Measurements from ENCODE around the gene SHQ1.
A peak's percentile ranks its signal among the peaks of the same experiment; 100 is the strongest.
"Not testable (repeated sequence)": the region's sequence is repeated elsewhere in the genome, so short reads cannot be mapped to it uniquely, and the experiment has no call there.

SHQ1 gene

DNA sequence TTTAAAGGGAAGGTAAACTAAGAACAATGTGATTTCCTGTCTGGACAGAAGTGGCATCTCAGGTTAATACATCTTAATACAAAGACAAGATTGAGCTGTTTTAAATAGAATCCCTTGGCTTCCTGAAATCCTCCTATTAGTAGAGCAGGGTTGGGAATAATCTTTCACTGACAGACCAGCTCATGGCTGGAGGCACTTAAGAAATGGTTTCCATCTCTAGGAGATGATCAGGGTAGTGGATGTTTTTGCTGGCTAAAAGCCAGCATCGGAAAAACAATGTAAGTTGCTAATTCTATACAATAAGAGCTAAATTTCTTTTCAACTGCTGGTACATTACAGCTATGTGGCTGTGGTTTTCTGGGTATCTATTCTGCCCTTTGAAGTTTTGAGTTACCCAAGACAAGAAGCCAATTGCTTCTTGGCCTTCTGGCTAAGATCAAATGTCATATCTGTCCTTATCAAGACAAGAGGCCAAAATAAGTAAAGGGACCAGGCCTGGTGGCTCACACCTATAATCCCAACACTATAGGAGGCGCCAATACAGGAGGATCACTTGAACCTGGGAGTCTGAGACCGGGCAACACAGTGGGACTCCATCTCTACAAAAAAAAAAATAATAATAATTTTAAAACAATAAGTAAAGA, 49.6 kb downstream of the SHQ1 start:
- DNase-seq: no peak

DNA sequence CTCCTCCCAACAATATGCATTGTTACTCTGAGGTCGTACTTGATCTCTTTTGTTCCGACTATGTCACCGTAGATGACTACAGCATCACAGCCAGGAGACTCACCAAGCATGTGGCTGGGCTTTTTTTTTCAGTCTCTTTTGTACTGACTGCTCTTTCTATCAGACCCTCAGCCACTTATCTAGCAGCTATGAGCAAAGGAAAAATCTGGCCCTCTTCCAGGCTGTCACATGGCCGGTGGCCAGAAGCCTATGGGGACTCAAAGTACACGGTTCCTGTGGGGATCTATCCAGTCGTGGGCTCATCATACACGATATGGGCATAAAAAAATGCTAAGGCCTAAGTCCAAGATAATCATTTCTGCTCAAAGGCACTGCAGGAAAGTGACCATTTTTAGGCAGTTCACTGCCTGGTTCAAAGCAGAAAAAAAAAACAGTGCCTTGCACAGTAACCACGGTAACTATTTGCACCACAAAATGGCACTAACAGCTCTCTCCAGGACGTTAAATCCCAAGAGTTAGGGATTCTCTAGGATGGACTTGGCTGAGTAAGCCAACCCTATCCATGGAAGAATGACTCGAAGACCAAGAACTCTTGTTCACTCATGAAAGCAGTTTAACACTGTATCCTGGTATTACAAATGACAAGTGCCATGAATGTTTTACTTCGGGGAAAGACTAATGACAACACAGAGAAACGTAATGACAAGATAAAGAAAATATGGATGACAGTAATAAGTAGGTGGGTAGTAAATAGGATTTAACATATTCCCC, 50.3 kb downstream of the SHQ1 start:
- no peak for DNase-seq

DNA sequence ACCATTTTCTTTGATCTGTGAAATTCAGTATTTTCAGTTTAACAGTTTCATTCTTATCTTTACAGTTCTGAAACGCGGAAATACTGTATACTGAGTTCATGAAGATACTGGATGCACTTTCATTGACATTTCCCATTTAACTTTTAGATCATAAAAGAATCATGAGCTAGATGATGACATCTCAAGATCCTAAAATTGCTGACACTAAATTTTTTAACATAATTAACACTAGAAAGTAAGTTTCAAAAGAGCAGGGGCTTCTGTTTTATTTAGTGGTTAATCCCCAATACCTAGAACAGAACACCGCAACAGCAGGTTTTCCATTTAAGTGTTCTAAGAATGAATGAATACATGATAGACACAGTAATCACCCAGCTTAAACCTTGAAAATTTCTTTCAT, 54.2 kb downstream of the SHQ1 start:
- no peak for DNase-seq

DNA sequence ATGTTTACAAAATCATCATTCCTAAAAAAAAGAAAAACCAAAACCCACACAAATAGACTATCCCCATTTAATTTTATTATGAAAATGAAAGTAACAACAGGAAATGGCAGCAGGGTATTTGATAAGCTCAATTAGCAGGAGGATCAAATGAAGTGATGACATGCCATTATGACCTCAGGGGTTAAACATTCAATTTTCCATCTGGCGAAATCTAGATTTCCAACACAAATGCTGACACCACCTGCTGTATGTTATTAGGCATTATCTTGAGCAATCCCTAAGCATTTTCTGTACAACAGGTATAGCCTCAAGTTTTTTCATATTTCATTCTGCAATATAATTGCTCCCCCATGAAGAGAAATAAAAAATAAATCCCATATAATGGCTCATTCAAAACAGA, 57.1 kb downstream of the SHQ1 start:
- DNase-seq: no peak

DNA sequence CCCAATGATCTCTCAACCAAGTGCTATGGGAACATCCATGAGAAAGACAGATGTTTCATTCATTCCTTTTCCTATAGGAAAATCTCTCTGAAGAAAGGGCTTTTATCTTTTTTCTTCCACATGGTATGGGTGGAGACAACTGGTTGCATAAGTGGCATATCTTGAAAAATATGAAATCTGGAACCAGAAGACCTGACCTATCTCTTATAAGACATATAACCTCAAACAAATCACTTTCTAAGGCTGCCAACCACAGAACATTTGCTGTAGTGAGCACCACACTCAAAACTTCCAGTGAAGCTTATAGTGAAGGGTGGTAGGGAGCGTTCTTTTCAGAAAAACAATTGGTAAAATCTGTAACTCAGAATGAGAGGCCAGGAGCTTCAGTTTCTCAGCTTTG, 58.5 kb downstream of the SHQ1 start:
- no peak for DNase-seq

DNA sequence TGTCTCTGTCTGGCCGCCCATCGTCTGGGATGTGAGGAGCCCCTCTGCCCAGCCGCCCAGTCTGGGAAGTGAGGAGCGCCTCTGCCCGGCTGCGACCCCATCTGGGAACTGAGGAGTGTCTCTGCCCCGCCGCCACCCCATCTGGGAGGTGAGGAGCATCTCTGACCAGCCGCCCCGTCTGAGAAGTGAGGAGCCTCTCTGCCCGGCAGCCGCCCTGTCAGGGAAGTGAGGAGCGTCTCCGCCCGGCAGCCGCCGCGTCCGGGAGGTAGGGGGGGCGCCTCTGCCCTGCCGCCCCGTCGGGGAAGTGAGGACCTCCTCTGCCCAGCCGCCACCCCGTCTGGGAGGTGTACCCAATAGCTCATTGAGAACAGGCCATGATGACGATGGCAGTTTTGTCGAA, 60.0 kb downstream of the SHQ1 start:
- DNase-seq: not testable (repeated sequence)

DNA sequence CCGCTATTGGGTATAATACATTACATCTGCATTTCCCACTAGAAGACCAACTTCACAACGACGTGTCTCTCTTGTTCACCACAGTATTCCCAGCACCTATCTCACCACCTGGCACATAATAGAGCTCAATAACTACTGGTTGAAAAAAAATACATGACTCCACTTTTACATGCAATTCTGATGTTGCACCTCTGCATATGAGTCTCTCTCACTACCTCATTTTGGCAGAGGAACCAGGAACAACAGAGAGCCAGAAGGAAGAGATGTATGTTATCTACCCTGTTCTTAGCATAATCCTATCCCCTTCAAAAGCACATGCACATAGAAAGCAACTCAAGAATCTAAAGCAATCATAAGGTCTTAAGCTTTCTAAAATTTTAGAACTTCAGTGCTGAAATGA, 61.6 kb downstream of the SHQ1 start:
- no peak for DNase-seq

DNA sequence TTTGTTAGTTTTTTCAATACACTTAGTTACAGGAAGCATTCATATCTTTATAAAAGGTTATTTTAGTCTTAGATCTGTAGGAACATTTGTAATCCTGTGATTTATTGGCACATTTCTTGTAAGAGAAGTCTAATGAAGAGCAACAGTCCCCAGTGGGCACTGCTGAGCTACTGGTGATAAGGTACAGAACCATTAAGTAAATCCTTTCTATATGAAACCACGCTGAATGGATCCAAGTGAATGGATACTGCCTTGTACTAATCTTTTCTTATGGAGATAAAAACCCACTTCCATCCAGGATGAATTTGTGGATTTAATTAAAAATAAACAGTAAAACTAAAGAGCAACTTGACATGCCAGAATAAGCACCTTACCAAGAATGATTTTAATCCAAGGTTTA, 64.0 kb downstream of the SHQ1 start:
- DNase-seq: no peak

DNA sequence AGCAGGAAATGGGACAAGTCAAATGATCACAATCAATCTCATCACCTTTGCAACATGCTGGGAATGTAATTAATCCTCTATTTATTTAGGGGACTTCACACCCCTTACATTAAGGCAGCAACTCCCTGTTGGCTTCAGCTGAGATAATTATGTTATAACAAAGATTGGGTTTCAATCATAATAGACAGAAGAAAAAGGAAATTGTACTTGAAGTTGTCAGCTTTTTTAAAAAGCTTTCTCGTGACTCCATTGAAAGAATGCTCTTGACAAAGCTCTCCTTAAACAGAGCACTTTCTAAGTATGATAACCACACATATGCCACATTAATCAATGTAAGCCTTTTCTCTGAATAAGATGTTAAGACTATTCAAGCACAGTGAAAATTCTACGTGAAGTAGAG, 65.7 kb downstream of the SHQ1 start:
- DNase-seq: no peak

DNA sequence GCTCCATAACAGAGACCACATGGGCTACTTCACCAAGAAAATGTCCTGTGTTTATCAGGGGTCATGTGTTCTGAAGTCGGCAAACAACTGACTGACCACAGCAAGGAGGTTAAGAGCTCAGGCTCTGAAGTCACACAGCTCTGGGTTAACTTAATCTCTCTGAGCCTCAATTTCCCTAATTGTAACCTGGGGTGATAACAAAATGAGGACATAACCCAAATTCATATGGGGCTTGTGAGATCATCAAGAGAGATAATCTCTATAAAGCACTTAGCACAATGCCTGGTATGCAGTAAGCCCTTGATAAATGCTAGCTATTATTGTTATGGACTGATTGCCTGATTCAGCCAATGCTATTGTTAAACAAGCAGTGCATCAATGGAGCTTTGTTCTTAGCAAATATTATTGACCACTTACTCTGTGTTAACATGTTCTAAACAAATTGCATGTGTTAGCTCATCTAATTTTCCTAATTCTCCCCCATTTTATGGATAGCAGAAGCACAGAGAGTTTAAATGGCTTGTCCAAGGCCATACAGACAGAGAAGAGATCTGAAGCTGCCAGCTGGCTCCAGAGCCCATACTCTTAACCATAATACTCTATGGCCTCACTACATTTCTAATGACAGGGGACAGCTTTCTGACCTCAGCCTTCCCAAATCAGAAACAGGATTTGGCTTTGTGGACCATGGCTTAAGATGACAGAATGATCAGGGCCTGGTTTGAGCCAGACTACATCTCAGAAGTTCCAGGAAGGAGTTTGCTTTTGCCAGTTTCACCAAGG, 78.3 kb downstream of the SHQ1 start:
- DNase-seq: no peak

DNA sequence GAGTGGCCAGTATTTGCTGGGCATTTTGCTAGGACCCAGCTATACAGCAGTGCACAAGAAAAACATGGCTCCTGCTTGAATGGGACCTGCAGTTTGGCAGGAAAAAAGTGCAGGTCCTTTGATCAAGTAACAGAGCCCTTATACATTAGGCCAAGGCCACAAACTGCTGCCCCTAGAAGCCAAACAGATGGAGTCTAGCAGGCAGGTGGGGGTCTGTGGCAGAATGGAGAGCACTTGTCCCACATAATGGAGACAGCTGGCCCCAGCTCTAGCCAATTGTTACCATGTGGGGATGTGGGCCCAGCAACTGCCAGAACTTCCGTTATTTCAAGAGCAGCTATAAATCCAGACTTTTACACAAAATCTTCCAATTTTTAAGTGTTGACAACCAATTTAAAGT, 79.3 kb downstream of the SHQ1 start:
- DNase-seq: no peak

DNA sequence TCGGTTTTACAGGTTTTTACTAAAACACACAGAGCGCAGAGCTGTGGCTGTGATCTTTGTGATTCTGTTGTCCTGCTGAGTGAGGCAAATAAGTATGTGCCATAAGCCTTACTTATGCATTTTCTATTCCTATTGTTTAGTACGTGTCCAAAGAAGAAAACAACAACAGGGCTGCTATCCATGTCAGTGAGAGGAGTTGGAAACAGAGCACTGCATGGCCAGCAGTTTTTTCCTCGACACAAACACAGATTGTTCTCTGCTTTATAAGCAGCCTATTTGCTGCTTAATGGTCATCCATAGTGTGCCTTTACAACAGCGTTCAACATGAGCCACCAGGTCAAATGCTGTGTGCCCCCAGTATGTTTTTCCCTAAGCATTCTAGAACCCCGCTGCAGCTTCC, 79.8 kb downstream of the SHQ1 start:
- no peak for DNase-seq

DNA sequence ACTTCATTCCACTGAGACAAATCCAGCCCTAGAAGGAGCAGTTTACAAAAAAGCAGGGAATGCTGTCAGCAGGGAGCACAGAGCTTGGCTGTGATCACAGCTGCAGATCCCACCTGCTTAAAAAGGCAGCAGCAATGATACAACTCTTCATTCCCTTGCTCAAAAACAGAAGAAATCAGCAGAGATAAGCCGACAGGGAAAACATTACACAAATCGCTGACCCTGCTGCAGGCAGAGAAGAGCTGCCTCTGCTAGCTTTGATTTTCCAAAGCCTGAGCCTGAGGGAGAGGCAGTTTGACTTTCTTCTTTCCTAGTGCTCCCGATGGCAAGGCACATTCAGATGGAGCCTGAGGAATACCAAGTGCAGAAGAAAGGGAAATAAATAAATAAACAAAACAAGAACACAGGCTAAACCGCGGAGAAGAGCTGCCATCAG, 80.2 kb downstream of the SHQ1 start:
- DNase-seq: no peak

DNA sequence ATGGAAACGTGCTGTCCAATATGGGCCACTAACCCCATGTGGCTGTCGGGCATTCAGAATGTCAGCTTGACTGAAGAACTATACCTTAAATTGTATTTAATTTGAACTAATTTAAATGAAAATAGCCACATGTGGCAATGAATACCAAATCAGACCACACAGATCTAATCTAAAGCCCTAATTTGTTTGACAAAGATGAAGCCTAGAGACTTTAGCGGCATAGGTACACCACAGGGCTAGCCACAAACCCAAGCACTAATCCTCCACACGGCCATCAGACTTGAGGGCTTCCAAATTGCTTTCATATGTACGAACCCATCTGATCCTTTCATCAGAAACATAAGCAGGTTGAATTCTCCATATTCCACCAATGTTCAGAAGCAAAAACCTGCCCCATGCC, 81.4 kb downstream of the SHQ1 start:
- no peak for DNase-seq

DNA sequence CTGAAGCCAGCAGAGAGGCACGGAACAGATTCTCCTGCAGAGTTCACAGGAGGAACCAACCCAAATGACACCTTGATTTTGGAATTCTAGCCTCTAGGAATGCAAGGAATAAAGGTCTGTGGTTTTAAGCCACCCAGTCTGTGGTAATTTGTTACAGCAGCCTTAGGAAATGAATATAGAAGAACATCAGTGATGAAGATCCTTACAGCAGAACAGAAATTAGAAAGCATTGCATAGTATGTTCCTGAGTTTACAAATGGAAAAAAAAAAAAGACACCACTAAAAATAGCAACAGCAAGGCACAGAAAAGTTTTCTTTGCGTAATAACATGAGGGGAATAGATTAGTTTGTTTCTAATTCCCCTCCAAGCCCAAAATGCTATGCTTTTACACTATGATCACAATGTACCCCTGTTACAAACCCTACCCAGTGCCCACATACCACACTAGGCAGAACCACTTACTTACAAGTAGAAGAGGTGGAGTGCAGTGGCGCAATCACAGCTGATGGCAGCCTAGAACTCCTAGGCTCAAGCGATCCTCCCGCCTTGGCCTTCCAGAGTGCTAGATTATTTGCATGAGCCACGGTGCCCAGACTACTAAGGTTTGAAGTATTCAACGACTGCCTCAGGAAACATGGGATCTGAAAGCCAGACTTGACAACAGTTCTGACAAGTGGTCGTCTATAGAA, 84.3 kb downstream of the SHQ1 start:
- DNase-seq: no peak

DNA sequence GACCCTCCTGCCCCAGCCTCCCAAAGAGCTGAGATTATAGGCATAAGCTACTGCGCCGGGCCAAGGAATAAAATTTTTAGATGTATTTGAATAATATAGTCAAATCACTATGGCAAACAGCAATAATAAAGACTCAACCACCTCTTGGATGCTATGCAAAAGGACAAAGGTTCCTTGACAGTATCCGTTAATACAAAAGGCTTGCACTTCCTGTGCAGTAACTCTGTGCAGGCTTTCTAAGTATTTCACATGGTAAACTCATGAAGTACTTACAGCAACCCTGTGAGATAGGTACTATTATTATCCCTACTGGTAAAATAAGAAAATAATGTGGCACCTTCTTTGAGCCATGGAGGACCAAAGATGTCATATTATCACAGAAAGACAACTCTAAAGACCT, 86.8 kb downstream of the SHQ1 start:
- DNase-seq: no peak

DNA sequence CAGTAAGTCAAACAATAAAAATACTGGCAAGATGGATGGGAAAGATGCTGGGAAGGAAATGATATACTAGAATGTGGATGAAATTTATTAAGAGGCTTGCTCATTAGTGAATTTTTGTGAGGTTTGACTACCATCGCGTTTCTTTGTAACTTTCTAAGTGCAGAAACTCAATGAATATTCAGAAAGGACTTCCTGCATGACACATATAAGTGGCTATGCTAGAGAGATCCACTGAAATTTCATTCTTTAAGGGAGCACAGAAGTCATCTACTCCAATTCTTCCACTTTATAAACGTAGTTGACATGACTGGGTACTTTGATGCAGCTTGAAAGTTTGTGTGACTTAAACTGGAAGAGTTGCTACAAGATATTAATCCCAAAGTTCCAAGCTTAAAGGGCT, 88.0 kb downstream of the SHQ1 start:
- no peak for DNase-seq

DNA sequence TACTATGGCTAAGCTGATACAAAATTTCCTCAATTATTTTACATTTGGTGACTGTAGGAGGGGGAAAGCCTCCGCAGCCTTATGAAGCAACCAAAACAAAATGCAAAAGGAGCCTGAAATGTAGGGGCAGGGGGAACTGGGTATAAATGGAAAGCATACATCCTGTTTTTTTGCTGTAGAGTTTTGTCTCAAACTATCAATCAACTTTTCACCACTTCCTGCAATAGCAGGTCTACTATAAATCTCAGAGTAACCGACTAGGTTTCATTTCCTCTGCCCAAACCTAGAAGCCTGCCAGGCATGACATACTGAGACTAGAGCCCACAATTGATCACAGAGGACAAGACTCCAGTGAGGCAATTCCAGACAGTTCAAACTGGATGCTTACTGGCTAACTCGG, 91.3 kb downstream of the SHQ1 start:
- DNase-seq: peak; percentile 67 to 69

DNA sequence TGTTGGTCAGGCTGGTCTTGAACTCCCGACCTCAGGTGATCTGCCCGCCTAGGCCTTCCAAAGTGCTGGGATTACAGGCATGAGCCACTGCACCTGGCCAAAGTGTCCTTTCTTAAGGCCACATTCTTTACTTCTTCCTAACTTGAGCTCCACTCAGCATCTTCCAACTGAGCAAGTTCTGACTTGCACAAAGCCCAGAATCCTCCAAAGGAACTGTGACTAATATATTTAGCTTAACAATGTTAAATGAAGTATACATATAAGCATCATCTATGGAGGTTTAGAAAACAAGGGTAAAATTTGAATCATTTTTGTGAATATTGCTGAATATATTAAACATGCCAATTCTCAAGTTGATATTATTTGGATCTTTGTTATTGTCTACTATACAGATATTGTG, 93.7 kb downstream of the SHQ1 start:
- DNase-seq: no peak

DNA sequence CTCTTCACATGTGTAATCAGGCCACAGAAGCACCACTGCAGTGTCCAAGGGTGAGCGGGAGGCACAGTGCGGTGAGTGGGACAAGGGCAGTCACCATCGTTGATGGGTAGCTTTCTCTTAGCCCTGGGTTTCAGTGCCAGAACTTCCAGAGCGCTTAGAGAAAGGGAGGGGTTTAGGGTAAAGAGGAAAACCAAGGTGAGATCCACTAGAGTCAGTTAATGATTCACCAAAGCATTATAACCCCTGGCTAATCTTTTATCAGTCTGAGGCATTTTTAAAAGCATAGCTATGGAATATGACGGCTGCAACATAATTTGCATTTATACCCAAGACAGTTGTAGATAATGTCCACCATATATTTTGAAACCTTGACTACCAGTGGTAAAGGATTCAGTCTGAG, 94.8 kb downstream of the SHQ1 start:
- DNase-seq: no peak

DNA sequence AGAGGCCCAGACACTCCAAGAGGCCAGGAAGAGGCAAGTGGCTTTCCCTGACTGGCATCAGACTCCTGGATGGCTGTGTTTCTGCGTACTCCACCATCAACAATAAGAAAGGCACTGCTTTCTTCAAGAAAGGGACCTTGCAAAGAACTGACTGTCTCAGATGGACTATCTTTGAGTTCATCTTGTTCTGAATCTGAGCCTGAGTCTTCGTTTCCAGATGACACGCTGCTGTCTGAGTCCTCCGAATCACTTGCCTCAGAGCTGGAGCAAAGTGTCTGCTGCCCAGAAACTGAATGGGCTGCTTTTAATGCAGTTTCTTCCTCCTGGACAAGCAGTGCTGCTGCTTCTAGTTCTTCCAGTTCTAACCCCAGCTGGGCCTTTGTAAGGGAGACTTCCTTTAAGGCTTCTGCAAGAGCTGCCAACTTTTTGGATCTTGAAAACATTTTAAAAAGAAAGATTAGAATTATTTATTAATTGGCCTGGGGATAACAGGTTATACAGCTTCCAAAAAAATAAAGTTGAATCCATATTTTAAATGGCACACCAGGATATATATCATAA, 97.8 kb downstream of the SHQ1 start:
- DNase-seq: no peak

DNA sequence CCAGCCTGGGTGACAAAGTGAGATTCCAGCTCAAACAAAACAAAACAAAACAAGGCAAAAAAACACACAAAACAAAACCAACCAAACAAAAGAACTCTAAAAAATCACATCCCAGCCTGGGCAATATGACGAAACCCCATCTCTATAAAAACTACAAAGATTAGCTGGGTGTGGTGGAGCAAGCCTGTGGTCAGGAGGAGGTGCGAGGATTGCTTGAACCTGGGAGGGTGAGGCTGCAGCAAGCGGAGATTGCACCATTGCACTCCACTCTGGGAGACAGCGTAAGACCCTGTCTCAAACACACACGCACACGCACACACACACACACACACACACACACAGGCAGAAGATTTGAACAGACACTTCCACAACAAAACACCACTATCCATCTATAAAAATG, 99.6 kb downstream of the SHQ1 start:
- DNase-seq: no peak
